HG03558 (cell line): ENCODE measurements around the gene PAK1IP1.
A peak's percentile ranks its signal among the peaks of the same experiment; 100 is the strongest.
"Not testable (repeated sequence)": the region's sequence is repeated elsewhere in the genome, so short reads cannot be mapped to it uniquely, and the experiment has no call there.

Source experiments
- ATAC-seq: cut with Tn5 transposase; IDR thresholded peaks from one replicate; pipeline ENCODE4 v1.9.1; 2021; ENCODE audit warnings: moderate number of reproducible peaks; ENCODE audit not compliant: unreplicated experiment; ENCODE audit errors: extremely low read depth

Gene PAK1IP1

GRCh38 chr6:10736731-10737130, 42.0 kb downstream of the PAK1IP1 start:
- no peak for ATAC-seq

GRCh38 chr6:10740061-10740460, 45.3 kb downstream of the PAK1IP1 start:
- ATAC-seq, result no peak

- ATAC-seq, result not testable (repeated sequence)
Measured at GRCh38 chr6:10741643-10742042, 46.9 kb downstream of the PAK1IP1 start.

- no peak for ATAC-seq
Measured at GRCh38 chr6:10742251-10742650, 47.5 kb downstream of the PAK1IP1 start.

GRCh38 chr6:10743515-10743914, 48.7 kb downstream of the PAK1IP1 start:
- ATAC-seq, result no peak

GRCh38 chr6:10745116-10745515, 50.3 kb downstream of the PAK1IP1 start:
- no peak for ATAC-seq

GRCh38 chr6:10746915-10747250, 52.1 kb downstream of the PAK1IP1 start:
- ATAC-seq, result no peak

GRCh38 chr6:10747251-10747972, 52.6 kb downstream of the PAK1IP1 start, which contains the start of gene TMEM14B:
TSS of gene TMEM14B (plus strand) at chr6:10747805. CDS start at chr6:10749246, 1,441 bp downstream.
- peak; percentile 90 for ATAC-seq

GRCh38 chr6:10749734-10750133, 55.0 kb downstream of the PAK1IP1 start:
- ATAC-seq, result no peak

GRCh38 chr6:10750568-10750967, 55.8 kb downstream of the PAK1IP1 start:
- not testable (repeated sequence) for ATAC-seq

- not testable (repeated sequence) for ATAC-seq
Measured at GRCh38 chr6:10751757-10752156, 57.0 kb downstream of the PAK1IP1 start.

GRCh38 chr6:10756085-10756484, 61.3 kb downstream of the PAK1IP1 start:
- ATAC-seq, result no peak
